ENCODE results near the gene PLXDC1.

The PLXDC1 gene

GRCh38 chr17:39097150-39097519 lies 54.3 kb downstream of the PLXDC1 start:
- DNase-seq (ENCODE audit: low read depth in 2 of 2): no peak

GRCh38 chr17:39096508-39097149 lies 54.8 kb downstream of the PLXDC1 start:
- DNase-seq (ENCODE audit: low read depth in 2 of 2): no peak

- no peak for DNase-seq (ENCODE audit: low read depth in 2 of 2)
Measured at GRCh38 chr17:39095309-39095686, 56.1 kb downstream of the PLXDC1 start.

GRCh38 chr17:39094607-39095308 lies 56.7 kb downstream of the PLXDC1 start:
- DNase-seq (ENCODE audit: low read depth in 2 of 2): no peak

- no peak for DNase-seq (ENCODE audit: low read depth in 2 of 2)
Measured at GRCh38 chr17:39092692-39093230, 58.7 kb downstream of the PLXDC1 start.

- DNase-seq (ENCODE audit: low read depth in 2 of 2): no peak
Measured at GRCh38 chr17:39090908-39091665, 60.4 kb downstream of the PLXDC1 start.

GRCh38 chr17:39090400-39090799 lies 61.0 kb downstream of the PLXDC1 start:
- DNase-seq (ENCODE audit: low read depth in 2 of 2): no peak

GRCh38 chr17:39084558-39084957 lies 66.9 kb downstream of the PLXDC1 start:
- DNase-seq (ENCODE audit: low read depth in 2 of 2): no peak

- no peak for DNase-seq (ENCODE audit: low read depth in 2 of 2)
Measured at GRCh38 chr17:39083270-39083669, 68.2 kb downstream of the PLXDC1 start.

GRCh38 chr17:39082482-39082881 lies 69.0 kb downstream of the PLXDC1 start:
- no peak for DNase-seq (ENCODE audit: low read depth in 2 of 2)

- no peak for DNase-seq (ENCODE audit: low read depth in 2 of 2)
Measured at GRCh38 chr17:39081851-39082250, 69.6 kb downstream of the PLXDC1 start.

- DNase-seq (ENCODE audit: low read depth in 2 of 2): no peak
Measured at GRCh38 chr17:39080421-39081078, 70.9 kb downstream of the PLXDC1 start.

GRCh38 chr17:39079836-39080235 lies 71.6 kb downstream of the PLXDC1 start:
- no peak for DNase-seq (ENCODE audit: low read depth in 2 of 2)

GRCh38 chr17:39077866-39078265 lies 73.6 kb downstream of the PLXDC1 start:
- no peak for DNase-seq (ENCODE audit: low read depth in 2 of 2)

- no peak for DNase-seq (ENCODE audit: low read depth in 2 of 2)
Measured at GRCh38 chr17:39077252-39077651, 74.2 kb downstream of the PLXDC1 start.

GRCh38 chr17:39074676-39075075 lies 76.8 kb downstream of the PLXDC1 start:
- DNase-seq (ENCODE audit: low read depth in 2 of 2): no peak

GRCh38 chr17:39073916-39074315 lies 77.5 kb downstream of the PLXDC1 start:
- no peak for DNase-seq (ENCODE audit: low read depth in 2 of 2)

- no peak for DNase-seq (ENCODE audit: low read depth in 2 of 2)
Measured at GRCh38 chr17:39073353-39073752, 78.1 kb downstream of the PLXDC1 start.

- DNase-seq (ENCODE audit: low read depth in 2 of 2): no peak
Measured at GRCh38 chr17:39071573-39071972, 79.9 kb downstream of the PLXDC1 start.

- DNase-seq (ENCODE audit: low read depth in 2 of 2): no peak
Measured at GRCh38 chr17:39069114-39069756, 82.2 kb downstream of the PLXDC1 start.

- no peak for DNase-seq (ENCODE audit: low read depth in 2 of 2)
Measured at GRCh38 chr17:39064819-39065218, 86.6 kb downstream of the PLXDC1 start.

- DNase-seq (ENCODE audit: low read depth in 2 of 2): no peak
Measured at GRCh38 chr17:39064374-39064773, 87.1 kb downstream of the PLXDC1 start.

All from stimulated activated CD4-positive, alpha-beta T cell treated with anti-CD3 and anti-CD28 coated beads, Interleukin-12 subunit alpha, Interleukin-12 subunit beta, amount 100 ng/mL, for 24 hours (primary cell).